Ishikawa (cell line): ENCODE measurements around the gene REELD1.

Experiments
- CEBPB ChIP-seq: IDR thresholded peaks from 2 replicates; pipeline ENCODE4 v1.6.1; 2012
- CREB1 ChIP-seq: IDR thresholded peaks from 2 replicates; pipeline ENCODE4 v1.6.1; 2012; ENCODE audit warnings: low read depth
- EGR1 ChIP-seq: IDR thresholded peaks from 2 replicates; pipeline ENCODE4 v1.6.1; 2012
- EP300 ChIP-seq: IDR thresholded peaks from 2 replicates; pipeline ENCODE4 v1.6.1; 2012; ENCODE audit warnings: borderline replicate concordance
- FOXM1 ChIP-seq: IDR thresholded peaks from 2 replicates; pipeline ENCODE4 v1.6.1; 2012; ENCODE audit warnings: low read depth, borderline replicate concordance
- MAX ChIP-seq: IDR thresholded peaks from 2 replicates; pipeline ENCODE4 v1.6.1; 2012
- NFIC ChIP-seq: IDR thresholded peaks from 2 replicates; pipeline ENCODE4 v1.6.1; 2012
- RAD21 ChIP-seq: IDR thresholded peaks from 2 replicates; pipeline ENCODE4 v1.6.1; 2012; ENCODE audit warnings: low read depth
- REST ChIP-seq: IDR thresholded peaks from 2 replicates; pipeline ENCODE4 v1.6.1; 2012; ENCODE audit warnings: low read depth, mild to moderate bottlenecking
- TAF1 ChIP-seq: IDR thresholded peaks from 2 replicates; pipeline ENCODE4 v1.6.1; 2012; ENCODE audit warnings: low read depth, mild to moderate bottlenecking
- TCF12 ChIP-seq: IDR thresholded peaks from 2 replicates; pipeline ENCODE4 v1.6.1; 2012; ENCODE audit warnings: low read depth
- TEAD4 ChIP-seq: IDR thresholded peaks from 2 replicates; pipeline ENCODE4 v1.6.1; 2012
- USF1 ChIP-seq: IDR thresholded peaks from 2 replicates; pipeline ENCODE4 v1.6.1; 2012
- YY1 ChIP-seq: IDR thresholded peaks from 2 replicates; pipeline ENCODE4 v1.6.1; 2012; ENCODE audit warnings: low read depth
- ZBTB7A ChIP-seq: IDR thresholded peaks from 2 replicates; pipeline ENCODE4 v1.6.1; 2012; ENCODE audit warnings: low read depth

The REELD1 gene

GRCh38 chr4:146271466-146271865 is 57.1 kb downstream of the REELD1 start:
- TF ChIP-seq CEBPB: no peak
- TF ChIP-seq EP300: no peak
- TF ChIP-seq FOXM1: no peak
- no peak for TF ChIP-seq ZBTB7A
- no peak for TF ChIP-seq RAD21
- TF ChIP-seq CREB1: no peak
- TF ChIP-seq TEAD4: no peak
- no peak for TF ChIP-seq USF1
- no peak for TF ChIP-seq TAF1
- no peak for TF ChIP-seq EGR1
- no peak for TF ChIP-seq NFIC
- TF ChIP-seq MAX: no peak
- no peak for TF ChIP-seq REST
- no peak for TF ChIP-seq YY1
- no peak for TF ChIP-seq TCF12

- TF ChIP-seq NFIC (no peak), TCF12 (no peak), YY1 (no peak), EGR1 (no peak), USF1 (no peak), CREB1 (no peak), FOXM1 (no peak), CEBPB (no peak), TAF1 (no peak), TEAD4 (no peak), EP300 (no peak), REST (no peak), RAD21 (no peak), ZBTB7A (no peak), MAX (no peak)
Measured at GRCh38 chr4:146273204-146273901, 59.0 kb downstream of the REELD1 start.

- TF ChIP-seq USF1 (no peak), FOXM1 (no peak), TAF1 (no peak), CEBPB (no peak), TCF12 (no peak), MAX (no peak), YY1 (no peak)
Measured at GRCh38 chr4:146274774-146275173, 60.4 kb downstream of the REELD1 start.

- TF ChIP-seq CREB1: no peak
- no peak for TF ChIP-seq YY1
- TF ChIP-seq RAD21: no peak
- no peak for TF ChIP-seq USF1
- no peak for TF ChIP-seq EP300
- no peak for TF ChIP-seq NFIC
- TF ChIP-seq TAF1: no peak
- no peak for TF ChIP-seq EGR1
- TF ChIP-seq REST: no peak
- no peak for TF ChIP-seq TCF12
- no peak for TF ChIP-seq ZBTB7A
- TF ChIP-seq FOXM1: no peak
- TF ChIP-seq MAX: no peak
- TF ChIP-seq TEAD4: no peak
- no peak for TF ChIP-seq CEBPB
Measured at GRCh38 chr4:146275370-146275769, 61.0 kb downstream of the REELD1 start.
